ENCODE data around the gene ZMYND10.

GRCh38 chr3:50364573-50365079 lies 19.1 kb upstream of the ZMYND10 start:
- no peak for TF ChIP-seq POLR2A (IDR thresholded peaks at IDR 0.05)
- no peak for TF ChIP-seq CTCF (IDR thresholded peaks at IDR 0.05)
